NCI-H460 (cell line): ENCODE data around the gene DES. TPM values are rescaled to one million over a fixed set of nuclear protein-coding genes. Genes with fewer than 3 reads are reported as not detected.
"Not testable (repeated sequence)": the region's sequence is repeated elsewhere in the genome, so short reads cannot be mapped to it uniquely, and the experiment has no call there.

Experiments used
- DNase-seq: peaks from one replicate; pipeline ENCODE4 v3.0.0-alpha.2; 2016; ENCODE audit warnings: low read depth; ENCODE audit errors: extremely low read depth
- total RNA-seq: library from RNA; depleted of rRNA; stranded (reverse); fragments of >200 nt; shearing (Covaris generic); gene quantifications from 2 replicates; pipeline ENCODE4 v1.2.3, GENCODE V29; 2014

DES gene
- total RNA-seq, 1 experiment from 2014 or later, result 0.50 TPM

DNA sequence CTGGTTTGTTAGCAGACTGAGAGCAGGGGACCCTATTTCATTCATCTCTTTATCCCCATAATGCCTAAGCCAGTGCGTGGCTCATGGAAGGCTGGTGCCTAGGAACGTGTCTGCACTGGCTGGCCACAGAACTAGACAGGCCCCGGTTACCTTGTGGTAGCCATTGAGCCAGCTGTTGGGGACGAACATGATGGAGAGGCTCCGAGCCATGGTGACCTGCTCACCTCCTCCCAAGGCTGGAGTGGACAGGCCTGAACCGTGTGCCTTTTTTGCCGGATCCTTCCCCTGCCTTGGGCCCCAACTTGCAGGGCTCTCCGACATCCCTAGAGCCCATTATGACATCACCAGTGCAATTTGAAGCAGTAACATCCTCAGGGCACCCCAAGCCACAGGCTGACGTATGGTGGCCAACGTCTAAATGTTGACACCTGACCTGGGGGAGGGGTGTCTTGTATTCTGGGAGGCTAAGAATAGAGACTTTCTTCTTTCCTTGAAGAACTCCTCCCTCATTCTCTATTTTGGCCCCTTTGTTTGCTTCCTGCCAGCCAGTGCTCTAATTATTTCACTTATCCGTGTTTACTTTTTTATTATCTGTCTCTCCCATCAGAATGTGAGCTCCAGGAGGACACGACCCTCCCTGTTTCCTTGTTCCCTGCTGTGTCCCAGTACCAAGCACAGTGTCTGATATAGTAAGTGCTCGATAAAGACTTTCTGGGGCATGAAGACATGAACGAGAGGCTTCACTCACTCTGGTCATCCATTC lies 18.3 kb upstream of the DES start:
- no peak for DNase-seq

DNA sequence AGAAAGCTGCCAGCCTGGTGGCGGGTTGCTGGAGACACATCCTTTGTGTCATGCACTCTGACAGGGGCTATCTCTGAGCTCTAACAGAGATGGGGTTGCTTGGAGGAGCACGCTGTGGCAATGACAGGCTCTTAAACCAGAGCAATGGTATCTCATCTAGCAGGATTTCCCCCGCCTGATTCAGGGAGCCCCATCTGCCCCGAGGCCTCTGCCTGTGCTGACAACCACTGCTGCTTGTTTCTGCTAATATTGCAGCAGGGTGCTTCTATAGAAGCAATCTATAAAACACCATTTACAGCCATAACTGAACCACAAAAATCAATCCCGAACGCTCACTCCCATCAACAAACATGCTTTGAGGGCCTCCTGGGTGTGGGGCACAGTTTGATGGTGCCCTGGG lies 17.6 kb upstream of the DES start:
- no peak for DNase-seq

DNA sequence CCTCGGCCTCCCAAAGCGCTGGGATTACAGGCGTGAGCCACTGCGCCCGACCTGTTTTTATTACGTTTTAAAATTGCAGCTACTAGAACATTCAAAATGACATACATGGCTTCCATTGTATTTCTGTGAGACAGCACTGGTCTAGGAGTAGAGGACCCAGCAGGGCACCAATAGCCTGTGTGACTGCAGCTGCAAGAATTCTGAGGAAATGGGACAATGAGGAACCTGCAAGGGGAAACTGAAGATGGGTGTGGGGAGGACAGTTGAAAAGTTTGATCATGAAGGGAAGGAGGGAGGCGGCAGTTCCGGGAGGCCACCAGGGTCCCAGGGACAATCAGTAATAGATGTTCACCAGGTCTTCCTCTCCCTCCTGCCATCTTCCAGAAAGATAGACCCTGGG lies 16.6 kb upstream of the DES start:
- DNase-seq, result no peak

- peak; percentile 71 for DNase-seq
These were observed 15.3 kb upstream of the DES start for GRCh38 chr2:219402665-219403515.

GRCh38 chr2:219403861-219404260 lies 14.3 kb upstream of the DES start:
- no peak for DNase-seq

- no peak for DNase-seq
These were observed 13.8 kb upstream of the DES start for GRCh38 chr2:219404291-219404910.

GRCh38 chr2:219404954-219405353 lies 13.2 kb upstream of the DES start:
- no peak for DNase-seq

- DNase-seq, result no peak
These were observed 12.7 kb upstream of the DES start for GRCh38 chr2:219405451-219405850.

GRCh38 chr2:219405958-219406860 lies 12.0 kb upstream of the DES start:
- no peak for DNase-seq

DNA sequence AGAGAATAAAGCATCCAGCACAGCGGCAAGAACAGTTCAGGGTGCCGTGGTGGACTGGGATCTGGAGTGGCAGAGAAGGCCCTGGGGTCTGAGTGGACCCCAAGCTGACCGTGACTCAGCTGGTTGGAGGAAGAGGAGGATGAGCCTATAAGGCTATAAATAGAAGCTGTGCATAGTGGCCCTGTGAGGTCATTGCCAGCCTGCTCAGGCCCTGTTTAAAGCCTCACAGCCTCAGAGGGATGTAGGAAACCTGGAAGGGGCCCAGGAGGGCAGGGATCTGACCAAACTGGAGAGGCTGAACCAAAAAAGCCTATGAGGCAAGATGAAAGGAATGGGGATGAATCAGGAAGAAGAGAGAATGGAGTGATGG lies 11.3 kb upstream of the DES start:
- no peak for DNase-seq

GRCh38 chr2:219407343-219407742 lies 10.8 kb upstream of the DES start:
- DNase-seq, result not testable (repeated sequence)

DNA sequence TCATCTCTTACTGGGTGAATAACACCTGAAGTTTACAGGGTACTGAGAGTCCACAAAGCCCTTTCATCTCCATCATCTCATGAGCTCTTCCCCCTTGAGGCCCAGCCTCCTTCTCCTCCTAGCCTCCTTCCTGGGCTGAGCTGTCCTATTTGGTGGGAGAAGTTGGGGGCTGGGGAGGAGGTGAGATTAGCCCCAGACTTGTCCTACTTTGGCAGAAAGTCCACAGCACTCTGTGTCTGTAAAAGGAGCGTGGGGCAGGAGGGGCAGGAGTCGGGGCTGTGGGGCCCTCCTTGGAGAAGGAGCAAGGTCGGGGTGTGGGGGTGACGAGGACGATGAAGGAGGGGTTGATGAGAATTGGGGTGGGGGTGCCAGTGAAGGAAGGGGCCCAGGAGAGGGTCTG lies 10.0 kb upstream of the DES start:
- DNase-seq, result no peak

GRCh38 chr2:219408631-219409030 lies 9.5 kb upstream of the DES start:
- no peak for DNase-seq

GRCh38 chr2:219409619-219410018 lies 8.6 kb upstream of the DES start:
- no peak for DNase-seq

DNA sequence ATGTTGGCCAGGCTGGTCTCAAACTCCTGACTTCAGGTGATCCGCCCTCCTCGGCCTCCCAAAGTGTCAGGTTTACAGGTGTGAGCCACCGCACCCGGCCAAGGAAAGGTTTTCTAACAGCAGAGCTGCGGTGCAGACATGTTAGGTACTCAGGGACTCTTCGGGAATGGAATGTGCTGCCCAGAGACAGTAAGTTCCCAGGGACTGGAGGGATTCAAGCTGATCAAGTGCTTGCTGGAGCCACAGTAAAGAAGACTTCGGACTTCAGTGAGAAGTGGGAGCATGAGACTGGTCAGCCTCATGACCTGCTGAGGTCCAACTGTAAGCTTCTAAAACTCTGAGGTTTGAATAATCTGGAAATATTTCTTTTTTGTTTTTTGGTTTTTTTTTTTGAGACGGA lies 7.8 kb upstream of the DES start:
- DNase-seq, result no peak

DNA sequence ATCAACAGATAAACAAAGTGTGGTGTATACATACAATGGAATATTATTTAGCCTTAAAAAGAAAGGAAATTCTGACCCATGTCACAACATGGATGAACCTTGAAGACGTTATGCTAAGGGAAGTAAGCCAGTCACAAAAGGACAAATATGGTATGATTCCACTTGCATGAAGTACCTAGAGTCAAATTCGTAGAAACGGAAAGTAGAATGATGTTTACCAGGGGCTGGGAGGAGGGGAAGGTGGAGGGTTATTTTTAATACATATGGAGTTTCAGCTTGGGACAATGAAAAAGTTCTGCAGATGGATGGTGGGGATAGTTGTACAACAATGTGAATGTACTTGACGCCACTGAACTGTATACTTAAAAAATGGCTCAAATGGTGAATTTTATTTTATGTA lies 3.3 kb upstream of the DES start:
- DNase-seq, result no peak

DNA sequence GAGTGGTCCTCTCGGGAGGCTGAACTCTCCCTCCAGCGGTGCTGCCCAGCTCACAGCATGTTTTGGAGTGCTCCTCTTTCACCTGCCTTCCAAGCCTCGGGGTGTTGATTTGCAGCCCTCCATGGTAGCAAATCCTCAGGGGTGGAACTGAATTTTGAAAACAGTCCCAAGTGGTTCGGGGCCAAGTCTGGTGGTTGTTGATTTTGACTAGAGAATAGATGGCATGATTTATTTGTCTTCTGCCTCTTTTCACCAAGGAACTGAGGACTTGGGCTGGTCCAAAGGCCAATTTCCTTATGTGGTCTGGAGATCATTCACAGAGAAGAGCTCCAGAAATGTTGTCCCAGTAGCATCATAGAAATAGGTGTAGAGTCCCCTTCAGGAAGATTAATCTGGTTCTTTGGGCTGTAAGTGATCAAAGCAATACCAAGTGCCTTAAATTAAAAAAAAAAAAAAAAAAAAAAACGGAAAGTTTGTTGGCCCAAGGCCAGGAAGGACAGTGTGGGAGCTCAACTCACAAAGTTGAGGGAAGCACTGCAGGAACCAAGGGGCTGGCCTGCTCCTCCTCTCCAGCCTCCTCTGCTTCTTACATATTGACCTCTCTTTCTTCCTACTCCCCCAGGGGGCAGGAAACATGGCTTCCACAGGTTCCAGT lies 2.5 kb upstream of the DES start:
- DNase-seq, result no peak

GRCh38 chr2:219416235-219416602 lies 2.0 kb upstream of the DES start:
- DNase-seq, result no peak

GRCh38 chr2:219416938-219417337 lies 1.2 kb upstream of the DES start:
- DNase-seq, result no peak

- DNase-seq, result no peak
These were observed 803 bp upstream of the DES start for GRCh38 chr2:219417374-219417773.
